Cardiac muscle cell (in vitro differentiated cells and primary cell): ENCODE measurements around the gene MYBBP1A. TPM values are rescaled to one million over a fixed set of nuclear protein-coding genes. Genes with fewer than 3 reads are reported as not detected.
A peak's percentile ranks its signal among the peaks of the same experiment; 100 is the strongest.

ENCODE experiments used
- DNase-seq, 2 donors: peaks; one replicate each; pipeline versions ENCODE4 v3.0.0 to v3.0.0-alpha.2; 2010 to 2017; ENCODE audit warnings: low read depth in 1 of 2, low spot score in 1 of 2
- H3K27ac ChIP-seq: fragments of 200-600 bp; sonication (generic); 2 replicates; pipeline ENCODE4 v1.5.1; 2016
- H3K27me3 ChIP-seq: fragments of 200-600 bp; sonication (generic); 2 replicates; pipeline ENCODE4 v1.6.0; 2016; ENCODE audit warnings: control low read depth
- H3K36me3 ChIP-seq: fragments of 200-600 bp; sonication (generic); 2 replicates; pipeline ENCODE4 v1.5.1; 2016; ENCODE audit warnings: control low read depth
- H3K4me1 ChIP-seq: fragments of 200-600 bp; sonication (generic); 2 replicates; pipeline ENCODE4 v1.8.1; 2017; ENCODE audit warnings: low read depth, mild to moderate bottlenecking, mixed run types
- H3K4me3 ChIP-seq: fragments of 200-600 bp; sonication (generic); 2 replicates; pipeline ENCODE4 v1.5.1; 2016; ENCODE audit warnings: mild to moderate bottlenecking
- H3K9me3 ChIP-seq: fragments of 200-600 bp; sonication (generic); 2 replicates; pipeline ENCODE4 v1.5.1; 2017; ENCODE audit warnings: low read depth, mild to moderate bottlenecking, control low read depth
- CTCF ChIP-seq: IDR thresholded peaks from 2 replicates; pipeline ENCODE4 v1.5.1; 2012; ENCODE audit warnings: low read depth, mild to moderate bottlenecking, low read length
- polyA plus RNA-seq: library from polyadenylated mRNA; unstranded; fragments of >200 nt; fragmentation: Nextera tagmentation; extraction: Ambion mirVana; gene quantifications from 2 replicates; pipeline ENCODE4 v1.2.1, GENCODE V29; 2016
- total RNA-seq: library from RNA; depleted of rRNA; stranded (reverse); fragments of >200 nt; gene quantifications from 2 replicates; pipeline ENCODE4 v1.2.3, GENCODE V29; 2016

Gene MYBBP1A
- total and polyA plus RNA-seq, 2 experiments from 2014 or later = 51.5 to 57.1 TPM

GRCh38 chr17:4540687-4541327, 14.4 kb downstream of the MYBBP1A start:
- Histone ChIP-seq H3K36me3 (peaks cover 11% of the 10 kb centered on the region), H3K4me1 (peaks cover 10% of the 10 kb centered on the region)
- TF ChIP-seq CTCF = no peak

DNA sequence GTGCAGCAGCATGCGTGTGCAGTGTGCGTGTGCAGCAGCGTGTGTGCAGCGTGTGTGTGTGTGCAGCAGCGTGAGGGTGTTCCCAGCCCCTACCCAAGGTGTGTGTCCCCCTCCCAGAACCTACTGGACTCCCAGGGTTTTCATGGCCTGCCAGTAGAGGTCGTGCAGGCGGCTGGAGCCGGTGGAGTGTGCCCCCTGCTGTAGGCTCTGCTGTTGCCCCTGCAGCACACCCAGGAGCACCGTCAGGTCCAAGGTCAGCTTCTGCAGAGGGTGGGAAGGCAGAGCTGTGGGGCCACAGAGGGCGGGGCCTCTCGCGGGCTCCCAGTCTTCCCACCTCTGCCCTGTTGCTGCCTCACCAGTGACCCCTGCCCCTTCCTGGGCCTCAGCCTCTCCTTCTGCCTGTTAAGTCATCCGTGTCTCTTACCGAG, 14.9 kb downstream of the MYBBP1A start:
- Histone ChIP-seq H3K27ac (no peak overlapping the region), H3K9me3 (no peaks in the 10 kb centered on the region), H3K36me3 (peaks cover 11% of the 10 kb centered on the region), H3K27me3 (no peaks in the 10 kb centered on the region), H3K4me3 (no peak overlapping the region), H3K4me1 (peaks cover 13% of the 10 kb centered on the region)
- no peak for DNase-seq
- TF ChIP-seq CTCF = peak; percentile 20

More at GRCh38 chr17:4540687-4541327, 14.4 kb downstream of the MYBBP1A start:
- Histone ChIP-seq H3K27me3 (no peaks in the 10 kb centered on the region), H3K4me3 (no peak overlapping the region), H3K27ac (no peak overlapping the region), H3K9me3 (no peaks in the 10 kb centered on the region)
- no peak for DNase-seq

- Histone ChIP-seq H3K9me3 (no peaks in the 10 kb centered on the region), H3K27ac (no peak overlapping the region), H3K4me3 (no peak overlapping the region), H3K27me3 (no peaks in the 10 kb centered on the region), H3K4me1 (peaks cover 13% of the 10 kb centered on the region), H3K36me3 (peaks cover 11% of the 10 kb centered on the region)
- no peak for TF ChIP-seq CTCF
- no peak for DNase-seq
Observed at GRCh38 chr17:4539576-4540223, 15.5 kb downstream of the MYBBP1A start.

GRCh38 chr17:4539025-4539424, 16.2 kb downstream of the MYBBP1A start:
- H3K4me1 ChIP-seq = peaks cover 13% of the 10 kb centered on the region
- H3K27me3 ChIP-seq = no peaks in the 10 kb centered on the region
- no peak for DNase-seq
- peaks cover 11% of the 10 kb centered on the region for H3K36me3 ChIP-seq
- H3K4me3 ChIP-seq = no peak overlapping the region
- H3K27ac ChIP-seq = no peak overlapping the region
- H3K9me3 ChIP-seq = no peaks in the 10 kb centered on the region
- no peak for TF ChIP-seq CTCF

DNA sequence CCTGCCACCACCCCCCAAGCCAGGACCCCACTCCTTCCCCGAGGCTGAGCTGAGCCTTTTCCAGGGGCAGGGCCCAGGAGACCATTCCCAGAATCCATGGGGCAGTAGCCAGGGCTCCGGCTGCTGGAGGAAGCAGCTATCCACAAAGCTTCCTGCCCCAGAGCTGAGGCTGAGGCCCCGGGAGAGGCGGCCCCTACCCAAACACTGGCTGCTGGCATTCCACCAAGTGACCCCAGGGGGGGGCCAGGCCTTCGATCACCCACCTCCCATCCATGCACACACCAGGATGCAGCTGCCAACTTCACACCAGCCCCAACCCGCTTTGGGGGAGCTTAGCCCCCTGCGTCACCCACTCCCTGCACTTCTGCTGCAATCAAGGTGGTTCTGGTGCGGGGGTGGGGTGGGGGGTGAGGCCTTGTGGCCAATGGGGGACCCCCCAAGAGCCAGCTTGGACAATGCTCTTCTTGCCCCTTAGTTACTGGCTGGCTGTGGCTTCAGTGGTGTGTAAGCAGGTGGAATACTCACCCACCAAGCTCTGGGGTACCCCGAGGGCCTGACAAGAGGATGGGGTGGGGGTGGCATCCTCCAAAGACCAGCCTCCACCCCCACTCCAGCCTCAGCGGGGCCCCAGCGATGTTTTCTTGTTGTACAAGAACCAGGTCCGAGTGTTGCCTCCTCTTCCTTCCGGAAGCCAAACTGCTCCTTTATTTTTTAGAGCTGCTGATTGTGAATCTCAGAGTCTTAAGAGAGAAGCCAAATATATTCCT, 16.8 kb downstream of the MYBBP1A start:
- no peak overlapping the region for H3K4me3 ChIP-seq
- no peaks in the 10 kb centered on the region for H3K27me3 ChIP-seq
- DNase-seq = no peak
- H3K36me3 ChIP-seq = peaks cover 11% of the 10 kb centered on the region
- H3K9me3 ChIP-seq = no peaks in the 10 kb centered on the region
- H3K4me1 ChIP-seq = peaks cover 13% of the 10 kb centered on the region
- TF ChIP-seq CTCF = no peak
- H3K27ac ChIP-seq = no peak overlapping the region
